Measurements from ENCODE around the gene PKN1. TPM values are rescaled to one million over a fixed set of nuclear protein-coding genes. Genes with fewer than 3 reads are reported as not detected.

Gene PKN1
- total and polyA plus RNA-seq, 2 of the 4 experiments (the other 2 are of a cell fraction), result 39.1 to 41.4 TPM

GRCh38 chr19:14520543-14520942 is 87.4 kb downstream of the PKN1 start:
- dilution Hi-C loops (cut with HindIII; ENCODE audit: low sequenced_read_pairs, unreplicated experiment) (no loop called here), intact Hi-C loops (cut with micrococcal nuclease) (no loop called here), in situ Hi-C loops (cut with MboI; ENCODE audit: low sequenced_read_pairs) (no loop called here)
- no CpG with 5 or more reads among the region's 4 CpGs for WGBS, 2 experiments (ENCODE audit: extremely low coverage in 2 of 2, insufficient read length in 1 of 2)
- Histone ChIP-seq H2BK15ac (ENCODE audit: low read depth, low read length) (no peak overlapping the region), H3K9me3 (ENCODE audit: control insufficient read depth, insufficient read depth, low read length) (no peaks in the 10 kb centered on the region), H2AK9ac (replicated peaks; ENCODE audit: low read depth, low read length, poor library complexity) (peak overlapping the region; percentile 44), H3K56ac (ENCODE audit: extremely low read depth, insufficient read depth, low read length) (no peak overlapping the region), H4K5ac (ENCODE audit: low read depth, low read length) (no peak overlapping the region), H2AK5ac (ENCODE audit: low read depth, low read length) (peak overlapping the region; percentile 43), H4K8ac (ENCODE audit: low read depth in 2 of 2, low read length in 2 of 2) (peak overlapping the region; percentile 70 to 99; a peak in 2 of 4 replicates), H3K4me3 (ENCODE audit: insufficient read depth, low read depth, low read length) (no peak overlapping the region), H3K27ac (ENCODE audit: insufficient read depth, low read length) (no peak overlapping the region), H3K23ac (ENCODE audit: low read depth, low read length) (peak overlapping the region; percentile 24; the same call in 1 of the 2 replicates), H3K9me1 (ENCODE audit: insufficient read depth, low read length) (peaks cover 9% of the 10 kb centered on the region), H3K27me3 (ENCODE audit: control insufficient read depth, insufficient read depth, low read length) (no peaks in the 10 kb centered on the region), H2BK5ac (ENCODE audit: low read depth, low read length, poor library complexity, severe bottlenecking) (peak overlapping the region; percentile 74), H2AFZ (replicated peaks; ENCODE audit: low read length, poor library complexity) (no peak overlapping the region), H3K18ac (ENCODE audit: low read depth, low read length) (no peak overlapping the region; the same call in 1 of the 2 replicates), H3K4ac (ENCODE audit: low read depth, low read length) (peak overlapping the region; percentile 19; the same call in 1 of the 2 replicates), H4K91ac (ENCODE audit: insufficient read depth, low read depth, low read length) (no peak overlapping the region; the same call in 1 of the 2 replicates), H2BK120ac (ENCODE audit: low read depth, low read length) (no peak overlapping the region), H4K20me1 (ENCODE audit: insufficient read depth, low read length) (peaks cover 23% of the 10 kb centered on the region), H3K9ac (ENCODE audit: low read depth, low read length) (no peak overlapping the region), H2BK20ac (ENCODE audit: low read depth, low read length) (peak overlapping the region; percentile 29; the same call in 1 of the 2 replicates), H3K4me2 (ENCODE audit: low read depth, low read length) (no peak overlapping the region), H3K4me1 (ENCODE audit: control insufficient read depth, insufficient read depth, low read length) (peaks cover 17% of the 10 kb centered on the region), H3K79me1 (ENCODE audit: low read depth in 1 of 2, low read length in 2 of 2) (peaks cover 7 to 26% of the 10 kb centered on the region in 2 experiments; a peak in 3 of 4 replicates), H3K14ac (replicated peaks; ENCODE audit: low read depth, low read length) (no peak overlapping the region), H3K36me3 (ENCODE audit: control insufficient read depth, insufficient read depth, low read length) (peaks cover 13% of the 10 kb centered on the region)
- DNase-seq, result no peak
- no TSS peak for BruUV-seq (replicated peaks)
- ATAC-seq (ENCODE audit: low read depth), result no peak
- TF ChIP-seq MAFK (IDR thresholded peaks at IDR 0.05; ENCODE audit: low read depth, low read length), result no peak
- no peak for TF ChIP-seq BHLHE40 (IDR thresholded peaks at IDR 0.05; ENCODE audit: low read depth, low read length)
- no peak for TF ChIP-seq CEBPB (IDR thresholded peaks at IDR 0.05; ENCODE audit: low read depth, low read length)
- TF ChIP-seq RFX5 (IDR thresholded peaks at IDR 0.05; ENCODE audit: low read depth, low read length), result no peak
- TF ChIP-seq RCOR1 (IDR thresholded peaks at IDR 0.05; ENCODE audit: insufficient replicate concordance, low read length), result no peak
- TF ChIP-seq MXI1 (IDR thresholded peaks at IDR 0.05; ENCODE audit: borderline replicate concordance, low read depth, low read length), result no peak
- TF ChIP-seq SMC3 (IDR thresholded peaks at IDR 0.05; ENCODE audit: low read depth, low read length), result no peak
- no peak for TF ChIP-seq CTCF (conservative IDR thresholded peaks at IDR 0.05; ENCODE audit: low read depth, low read length)
- TF ChIP-seq ELK1 (IDR thresholded peaks at IDR 0.05; ENCODE audit: borderline replicate concordance, low read depth, low read length), result no peak
- TF ChIP-seq USF2 (IDR thresholded peaks at IDR 0.05; ENCODE audit: low read depth, low read length), result no peak
- no peak for TF ChIP-seq NFE2L2 (IDR thresholded peaks at IDR 0.05; ENCODE audit: low read depth, low read length)
- no peak for TF ChIP-seq RAD21 (IDR thresholded peaks at IDR 0.05; ENCODE audit: low read length)
- TF ChIP-seq FOS (IDR thresholded peaks at IDR 0.05; ENCODE audit: low read depth, low read length), result no peak
- no peak for TF ChIP-seq CHD1 (IDR thresholded peaks at IDR 0.05; ENCODE audit: low read depth, low read length)
- TF ChIP-seq POLR2A (IDR thresholded peaks at IDR 0.05; ENCODE audit: low read depth, low read length), result no peak
- TF ChIP-seq MAZ (IDR thresholded peaks at IDR 0.05; ENCODE audit: borderline replicate concordance, low read depth, low read length), result no peak
- POLR2A ChIA-PET (ENCODE audit: unreplicated experiment), result no interaction called here
- CTCF ChIA-PET, result no interaction called here

Data from IMR-90 (cell line).